T-cell (primary cell): ENCODE data around the gene TP63. TPM values are rescaled to one million over a fixed set of nuclear protein-coding genes. Genes with fewer than 3 reads are reported as not detected.
"Not testable (repeated sequence)": the region's sequence is repeated elsewhere in the genome, so short reads cannot be mapped to it uniquely, and the experiment has no call there.

Experiments
- ATAC-seq, 4 experiments: fragments of 200-7000 bp in 3 of 4; fragments of 150-1000 bp in 1 of 4; cut with Tn5 transposase; replicated peaks in 1 of 4; 1 replicate in 3 of 4; 2 replicates in 1 of 4; pipeline ENCODE4 v1.10.0; 2021; ENCODE audit warnings: moderate library complexity in 3 of 4, mild to moderate bottlenecking in 2 of 4, moderate number of reproducible peaks in 1 of 4
- CTCF ChIA-PET, 2 donors: fragments of 300-600 bp; sonication (Branson Sonifier 250); formaldehyde crosslinking; loops; one replicate each; lab custom pipeline; 2022; ENCODE audit warnings: antibody characterized with exemption in 2 of 2; lab: Charles Lee
- POLR2A ChIA-PET, 2 donors: fragments of 300-600 bp; sonication (Branson Sonifier 250); formaldehyde crosslinking; loops; one replicate each; lab custom pipeline; 2022; ENCODE audit warnings: antibody characterized with exemption in 2 of 2; lab: Charles Lee
- DNase-seq, 35 experiments: peaks; one replicate each; pipeline versions ENCODE4 v3.0.0 to v3.0.0-alpha.2; 2013 to 2023
- H3K27ac ChIP-seq: one replicate; pipeline ENCODE4 v1.5.1; 2013; ENCODE audit warnings: low read length
- H3K27me3 ChIP-seq, 2 experiments: replicated peaks in 1 of 2; 1 replicate in 1 of 2; 2 replicates in 1 of 2; pipeline versions ENCODE4 v1.6.1 to v1.7.0; 2013; ENCODE audit warnings: low read length in 1 of 2, mixed read lengths in 1 of 2; ENCODE audit not compliant: control insufficient read depth in 2 of 2, insufficient read depth in 2 of 2; ENCODE audit errors: extremely low read depth in 1 of 2
- H3K36me3 ChIP-seq, 2 donors: 1 replicate in 1 of 2; 2 replicates in 1 of 2; pipeline versions ENCODE4 v1.6.1 to v1.7.0; 2013; ENCODE audit warnings: low read length in 1 of 2; ENCODE audit not compliant: control insufficient read depth in 2 of 2, insufficient read depth in 1 of 2; ENCODE audit errors: extremely low read depth in 1 of 2
- H3K4me1 ChIP-seq, 2 experiments: 1 replicate in 1 of 2; 2 replicates in 1 of 2; pipeline versions ENCODE4 v1.6.1 to v1.7.0; 2013; ENCODE audit warnings: low read length in 2 of 2, mixed read lengths in 1 of 2; ENCODE audit not compliant: insufficient read depth in 2 of 2, control insufficient read depth in 1 of 2; ENCODE audit errors: extremely low read depth in 1 of 2
- H3K4me3 ChIP-seq, 2 donors: 1 replicate in 1 of 2; 2 replicates in 1 of 2; pipeline versions ENCODE4 v1.5.1 to v1.7.0; 2013; ENCODE audit warnings: mild to moderate bottlenecking in 2 of 2, low read length in 1 of 2, moderate library complexity in 1 of 2; ENCODE audit not compliant: control insufficient read depth in 1 of 2; ENCODE audit errors: extremely low read depth in 1 of 2
- H3K9me3 ChIP-seq: 2 replicates; pipeline ENCODE4 v1.7.0; 2013
- H3K27ac Mint-ChIP-seq, 2 donors: one replicate each; pipeline ENCODE4 v1.8.0; 2020 to 2021; ENCODE audit warnings: mild to moderate bottlenecking in 2 of 2, mixed read lengths in 2 of 2
- H3K27me3 Mint-ChIP-seq, 2 donors: one replicate each; pipeline ENCODE4 v1.8.0; 2021 to 2022; ENCODE audit warnings: mixed read lengths in 2 of 2
- H3K36me3 Mint-ChIP-seq: one replicate; pipeline ENCODE4 v1.8.0; 2021; ENCODE audit warnings: mixed read lengths
- H3K4me1 Mint-ChIP-seq, 3 donors: one replicate each; pipeline ENCODE4 v1.8.0; 2020 to 2022; ENCODE audit warnings: mixed read lengths in 3 of 3, mild to moderate bottlenecking in 1 of 3
- H3K4me3 Mint-ChIP-seq, 3 donors: one replicate each; pipeline ENCODE4 v1.8.0; 2020 to 2022; ENCODE audit warnings: mild to moderate bottlenecking in 3 of 3, mixed read lengths in 3 of 3, moderate library complexity in 3 of 3
- H3K9me3 Mint-ChIP-seq, 3 donors: one replicate each; pipeline ENCODE4 v1.8.0; 2020 to 2022; ENCODE audit warnings: mixed read lengths in 3 of 3
- WGBS: methylation state at CpG from one replicate; pipeline ENCODE4 v1.1.5; 2013; ENCODE audit warnings: missing lambda C conversion rate; ENCODE audit not compliant: insufficient coverage; 5-methylcytosine and 5-hydroxymethylcytosine counted together
- total RNA-seq, 35 experiments: library from RNA in 6 of 35; stranded (reverse) in 6 of 35; fragments of 120-200 nt in 1 of 35; gene quantifications; one replicate each; pipeline versions ENCODE4 v1.2.1 to v1.2.4 and lab custom pipeline; 2013 to 2026

The TP63 gene
- total RNA-seq, 5 donors from 2014 or later (not counting 1 experiment from before 2014, with no cell fraction given): 0.35 to 0.75 (median 0.62) TPM; not detected in 1

GRCh38 chr3:189588475-189589178 lies 42.6 kb upstream of the TP63 start:
- no peak for DNase-seq
- Mint-ChIP-seq H3K27me3 (peaks cover 0 to 6% of the 10 kb centered on the region in 2 donors), H3K4me1 (no peaks in the 10 kb centered on the region), H3K27ac (no peak overlapping the region), H3K36me3 (peaks cover 6% of the 10 kb centered on the region), H3K9me3 (peaks cover 0 to 8% (median 8%) of the 10 kb centered on the region in 3 donors), H3K4me3 (no peak overlapping the region)
- Histone ChIP-seq H3K4me1 (no peaks in the 10 kb centered on the region), H3K27ac (no peak overlapping the region), H3K27me3 (no peaks in the 10 kb centered on the region), H3K4me3 (no peak overlapping the region), H3K9me3 (no peaks in the 10 kb centered on the region), H3K36me3 (no peaks in the 10 kb centered on the region)
- ATAC-seq: no peak
- CTCF ChIA-PET: interaction anchor here in 1 of 2 donors (0.6 kb wide), 1 partner anchor 349 kb away, joined by 3 read pairs; no protein-coding TSS in a partner anchor
- 80% methylated on average over 1 of the region's 5 CpGs for WGBS
- POLR2A ChIA-PET: no interaction called here

GRCh38 chr3:189589179-189589569 lies 42.0 kb upstream of the TP63 start:
- WGBS: 100% methylated on average over 1 of the region's 1 CpG
- Mint-ChIP-seq H3K36me3 (peaks cover 6% of the 10 kb centered on the region), H3K27me3 (peaks cover 0 to 6% of the 10 kb centered on the region in 2 donors), H3K27ac (no peak overlapping the region), H3K9me3 (peaks cover 0 to 8% (median 8%) of the 10 kb centered on the region in 3 donors), H3K4me1 (no peaks in the 10 kb centered on the region), H3K4me3 (no peak overlapping the region)
- no peaks in the 10 kb centered on the region for H3K4me1 ChIP-seq
- H3K27me3 ChIP-seq: no peaks in the 10 kb centered on the region
- H3K9me3 ChIP-seq: no peaks in the 10 kb centered on the region
- ATAC-seq: no peak
- H3K4me3 ChIP-seq: no peak overlapping the region
- ChIA-PET POLR2A (no interaction called here), CTCF (interaction anchor here in 1 of 2 donors (0.6 kb wide), 1 partner anchor 350 kb away, joined by 3 read pairs; no protein-coding TSS in a partner anchor)
- no peak overlapping the region for H3K27ac ChIP-seq
- DNase-seq: no peak
- no peaks in the 10 kb centered on the region for H3K36me3 ChIP-seq

- POLR2A ChIA-PET: no interaction called here
- Mint-ChIP-seq H3K4me1 (no peaks in the 10 kb centered on the region), H3K4me3 (no peak overlapping the region)
Observed at GRCh38 chr3:189590223-189590622, 41.0 kb upstream of the TP63 start.

GRCh38 chr3:189593581-189593980 lies 37.6 kb upstream of the TP63 start:
- no peaks in the 10 kb centered on the region for H3K4me1 ChIP-seq
- no peak overlapping the region for H3K4me3 ChIP-seq
- H3K27me3 ChIP-seq: no peaks in the 10 kb centered on the region
- Mint-ChIP-seq H3K27me3 (no peaks in the 10 kb centered on the region), H3K27ac (no peak overlapping the region), H3K36me3 (peaks cover 6% of the 10 kb centered on the region), H3K4me3 (no peak overlapping the region), H3K4me1 (peaks cover 0 to 2% (median 0%) of the 10 kb centered on the region in 3 donors), H3K9me3 (peaks cover 0 to 8% (median 8%) of the 10 kb centered on the region in 3 donors)
- no peak overlapping the region for H3K27ac ChIP-seq
- ChIA-PET CTCF (no interaction called here), POLR2A (no interaction called here)
- ATAC-seq: no peak
- H3K9me3 ChIP-seq: no peaks in the 10 kb centered on the region
- no peaks in the 10 kb centered on the region for H3K36me3 ChIP-seq
- DNase-seq: no peak

More at GRCh38 chr3:189590223-189590622, 41.0 kb upstream of the TP63 start:
- H3K27me3 Mint-ChIP-seq: peaks cover 0 to 3% of the 10 kb centered on the region in 2 donors
- CTCF ChIA-PET: interaction anchor here in 1 of 2 donors (0.7 kb wide), 1 partner anchor 32 kb away, joined by 3 read pairs; no protein-coding TSS in a partner anchor
- Histone ChIP-seq H3K27ac (no peak overlapping the region), H3K36me3 (no peaks in the 10 kb centered on the region), H3K4me3 (no peak overlapping the region), H3K4me1 (no peaks in the 10 kb centered on the region), H3K9me3 (no peaks in the 10 kb centered on the region), H3K27me3 (no peaks in the 10 kb centered on the region)
- H3K36me3 Mint-ChIP-seq: peaks cover 6% of the 10 kb centered on the region
- H3K9me3 Mint-ChIP-seq: peaks cover 0 to 8% (median 8%) of the 10 kb centered on the region in 3 donors
- WGBS: 96% methylated on average over 2 of the region's 3 CpGs
- no peak for ATAC-seq
- H3K27ac Mint-ChIP-seq: no peak overlapping the region
- DNase-seq: no peak

GRCh38 chr3:189596078-189596979 lies 34.9 kb upstream of the TP63 start:
- H3K9me3 Mint-ChIP-seq, CTCF ChIA-PET, H3K27ac ChIP-seq, POLR2A ChIA-PET, H3K36me3 ChIP-seq, H3K36me3 Mint-ChIP-seq, H3K4me1 Mint-ChIP-seq, H3K27me3 Mint-ChIP-seq, H3K27ac Mint-ChIP-seq, H3K4me1 ChIP-seq, H3K4me3 Mint-ChIP-seq, H3K27me3 ChIP-seq, DNase-seq, ATAC-seq, H3K9me3 ChIP-seq, H3K4me3 ChIP-seq: not testable (repeated sequence)
- WGBS: 96% methylated on average over 29 of the region's 45 CpGs

GRCh38 chr3:189597918-189598317 lies 33.3 kb upstream of the TP63 start:
- H3K4me3 ChIP-seq: no peak overlapping the region
- CTCF ChIA-PET: no interaction called here
- Mint-ChIP-seq H3K4me1 (peaks cover 0 to 3% (median 2%) of the 10 kb centered on the region in 3 donors), H3K36me3 (no peaks in the 10 kb centered on the region), H3K27me3 (no peaks in the 10 kb centered on the region), H3K9me3 (no peaks in the 10 kb centered on the region), H3K4me3 (no peak overlapping the region), H3K27ac (no peak overlapping the region)
- no peaks in the 10 kb centered on the region for H3K27me3 ChIP-seq
- WGBS: 83% methylated on average over 1 of the region's 2 CpGs
- no peaks in the 10 kb centered on the region for H3K36me3 ChIP-seq
- no peaks in the 10 kb centered on the region for H3K9me3 ChIP-seq
- ATAC-seq (no peak), DNase-seq (no peak)
- POLR2A ChIA-PET: no interaction called here
- no peak overlapping the region for H3K27ac ChIP-seq
- no peaks in the 10 kb centered on the region for H3K4me1 ChIP-seq
